OCI-LY3 (cell line): Measurements from ENCODE around the gene VMP1.

Experiments used
- H2AFZ ChIP-seq: fragments of 200-600, 300-600 bp; shearing (Covaris generic); 2 replicates; pipeline ENCODE4 v1.6.0; 2014; ENCODE audit warnings: antibody characterized with exemption, low read depth, low read length
- H3K27ac ChIP-seq: fragments of 200-600, 300-600 bp; sonication (generic); 2 replicates; pipeline ENCODE4 v1.5.1; 2014; ENCODE audit warnings: mild to moderate bottlenecking, low read length, moderate library complexity, mixed read lengths
- H3K27me3 ChIP-seq: fragments of 200-600, 300-600 bp; sonication (generic); 2 replicates; pipeline ENCODE4 v1.6.1; 2014; ENCODE audit warnings: low read depth, low read length, mixed read lengths
- H3K36me3 ChIP-seq: fragments of 200-600, 300-600 bp; sonication (generic); replicated peaks from 2 replicates; pipeline ENCODE3; 2014; ENCODE audit warnings: low read depth, low read length, mixed read lengths
- H3K4me1 ChIP-seq: fragments of 300-600, 200-600 bp; sonication (generic); 2 replicates; pipeline ENCODE4 v1.6.1; 2014; ENCODE audit warnings: low read length, mixed read lengths
- H3K4me2 ChIP-seq: fragments of 200-600, 300-600 bp; sonication (generic); 2 replicates; pipeline ENCODE4 v1.6.1; 2014; ENCODE audit warnings: low read length, mixed read lengths
- H3K4me3 ChIP-seq: fragments of 300-600, 200-600 bp; sonication (generic); 2 replicates; pipeline ENCODE4 v1.5.1; 2014; ENCODE audit warnings: antibody characterized with exemption, mild to moderate bottlenecking, low read length, moderate library complexity
- H3K79me2 ChIP-seq: fragments of 300-600, 200-600 bp; shearing (Covaris generic); 2 replicates; pipeline ENCODE4 v1.6.1; 2014; ENCODE audit warnings: mild to moderate bottlenecking, low read length, mixed read lengths
- H3K9ac ChIP-seq: fragments of 300-600, 200-600 bp; shearing (Covaris generic); 2 replicates; pipeline ENCODE4 v1.6.0; 2014; ENCODE audit warnings: mild to moderate bottlenecking, low read length, moderate library complexity
- H3K9me3 ChIP-seq: fragments of 200-600, 300-600 bp; shearing (Covaris generic); 2 replicates; pipeline ENCODE4 v1.6.1; 2014; ENCODE audit warnings: low read length, mixed read lengths; ENCODE audit not compliant: insufficient read depth
- H4K20me1 ChIP-seq: fragments of 200-600, 300-600 bp; sonication (generic); 2 replicates; pipeline ENCODE4 v1.6.1; 2016; ENCODE audit warnings: low read length, mixed read lengths; ENCODE audit not compliant: insufficient read depth
- CTCF ChIP-seq: fragments of 200-600, 300-600 bp; sonication (generic); IDR thresholded peaks from 2 replicates; pipeline ENCODE4 v1.5.1; 2014; ENCODE audit warnings: antibody characterized with exemption, low read length, low read depth
- EZH2phosphoT487 ChIP-seq: fragments of 200-600 bp; shearing (Covaris generic); IDR thresholded peaks from 2 replicates; pipeline ENCODE4 v1.6.1; 2018; ENCODE audit warnings: antibody characterized with exemption, mixed run types, low read depth

VMP1 gene

GRCh38 chr17:59874376-59874775, 166.9 kb downstream of the VMP1 start:
- Histone ChIP-seq H3K4me1 (no peaks in the 10 kb centered on the region), H3K27me3 (no peaks in the 10 kb centered on the region), H3K4me3 (no peak overlapping the region), H3K27ac (no peak overlapping the region), H2AFZ (no peak overlapping the region), H3K36me3 (no peaks in the 10 kb centered on the region), H3K9me3 (no peaks in the 10 kb centered on the region), H4K20me1 (no peaks in the 10 kb centered on the region), H3K4me2 (no peak overlapping the region), H3K79me2 (no peaks in the 10 kb centered on the region), H3K9ac (no peak overlapping the region)
- TF ChIP-seq EZH2phosphoT487: no peak
- no peak for TF ChIP-seq CTCF

GRCh38 chr17:59876107-59876506, 168.7 kb downstream of the VMP1 start:
- Histone ChIP-seq H3K9me3 (no peaks in the 10 kb centered on the region), H3K27ac (no peak overlapping the region), H3K4me3 (no peak overlapping the region), H2AFZ (no peak overlapping the region), H3K79me2 (no peaks in the 10 kb centered on the region), H3K36me3 (no peaks in the 10 kb centered on the region), H4K20me1 (no peaks in the 10 kb centered on the region), H3K4me2 (no peak overlapping the region), H3K4me1 (no peaks in the 10 kb centered on the region), H3K27me3 (no peaks in the 10 kb centered on the region), H3K9ac (no peak overlapping the region)
- TF ChIP-seq EZH2phosphoT487 (no peak), CTCF (no peak)

- no peak overlapping the region for H2AFZ ChIP-seq
- TF ChIP-seq CTCF (no peak), EZH2phosphoT487 (no peak)
- H4K20me1 ChIP-seq: no peaks in the 10 kb centered on the region
- H3K9ac ChIP-seq: no peak overlapping the region
- H3K4me2 ChIP-seq: no peak overlapping the region
- no peaks in the 10 kb centered on the region for H3K36me3 ChIP-seq
- no peaks in the 10 kb centered on the region for H3K4me1 ChIP-seq
- no peak overlapping the region for H3K4me3 ChIP-seq
- H3K27me3 ChIP-seq: no peaks in the 10 kb centered on the region
- H3K79me2 ChIP-seq: no peaks in the 10 kb centered on the region
- H3K9me3 ChIP-seq: no peaks in the 10 kb centered on the region
- H3K27ac ChIP-seq: no peak overlapping the region
Observed at GRCh38 chr17:59877965-59878364, 170.5 kb downstream of the VMP1 start.

GRCh38 chr17:59878624-59879023, 171.2 kb downstream of the VMP1 start:
- Histone ChIP-seq H3K9ac (no peak overlapping the region), H4K20me1 (no peaks in the 10 kb centered on the region)
- TF ChIP-seq CTCF: no peak
- no peak for TF ChIP-seq EZH2phosphoT487

More at GRCh38 chr17:59878624-59879023, 171.2 kb downstream of the VMP1 start:
- Histone ChIP-seq H3K4me2 (no peak overlapping the region), H3K27ac (no peak overlapping the region), H3K9me3 (no peaks in the 10 kb centered on the region), H3K27me3 (no peaks in the 10 kb centered on the region), H2AFZ (no peak overlapping the region), H3K4me3 (no peak overlapping the region), H3K36me3 (no peaks in the 10 kb centered on the region), H3K79me2 (no peaks in the 10 kb centered on the region), H3K4me1 (no peaks in the 10 kb centered on the region)
